SHP77 (cell line): ENCODE measurements around the gene SRGAP1.

Experiments used
- DNase-seq, 2 experiments: peaks; one replicate each; lab custom pipeline; 2025; lab: John Stamatoyannopoulos, UW

The SRGAP1 gene

DNA sequence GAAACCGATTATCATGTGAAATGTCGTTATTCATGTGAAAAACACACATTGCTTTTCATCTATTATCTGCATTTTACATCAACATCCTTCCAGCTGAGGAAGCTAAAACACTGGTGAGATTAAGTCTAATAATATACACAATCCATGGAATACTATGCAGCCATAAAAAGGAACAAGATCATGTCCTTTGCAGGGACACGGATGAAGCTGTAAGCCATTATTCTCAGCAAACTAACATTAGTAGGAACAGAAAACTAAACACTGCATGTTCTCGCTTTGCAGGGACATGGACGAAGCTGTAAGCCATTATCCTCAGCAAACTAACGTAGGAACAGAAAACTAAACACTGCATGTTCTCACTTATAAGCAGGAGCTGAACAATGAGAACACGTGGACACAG lies 359.3 kb downstream of the SRGAP1 start:
- DNase-seq: no peak

DNA sequence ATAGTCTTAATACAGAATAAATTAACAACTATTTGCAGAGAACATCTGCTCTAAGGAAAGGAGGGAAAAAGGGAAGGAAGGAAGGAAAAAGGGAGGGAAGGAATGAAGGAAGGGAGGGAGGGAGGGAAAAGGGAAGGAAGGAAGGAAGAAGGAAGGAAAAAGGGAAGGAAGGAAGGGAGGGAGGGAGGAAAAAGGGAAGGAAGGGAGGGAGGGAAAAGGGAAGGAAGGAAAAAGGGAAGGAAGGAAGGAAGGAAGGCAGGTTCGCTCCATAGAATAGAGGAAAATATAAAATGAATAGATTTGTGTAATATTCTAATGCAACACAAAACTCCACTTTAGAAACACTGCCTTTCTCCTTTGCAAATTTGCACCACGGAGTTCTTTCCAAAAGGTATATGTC lies 361.0 kb downstream of the SRGAP1 start:
- DNase-seq: no peak

DNA sequence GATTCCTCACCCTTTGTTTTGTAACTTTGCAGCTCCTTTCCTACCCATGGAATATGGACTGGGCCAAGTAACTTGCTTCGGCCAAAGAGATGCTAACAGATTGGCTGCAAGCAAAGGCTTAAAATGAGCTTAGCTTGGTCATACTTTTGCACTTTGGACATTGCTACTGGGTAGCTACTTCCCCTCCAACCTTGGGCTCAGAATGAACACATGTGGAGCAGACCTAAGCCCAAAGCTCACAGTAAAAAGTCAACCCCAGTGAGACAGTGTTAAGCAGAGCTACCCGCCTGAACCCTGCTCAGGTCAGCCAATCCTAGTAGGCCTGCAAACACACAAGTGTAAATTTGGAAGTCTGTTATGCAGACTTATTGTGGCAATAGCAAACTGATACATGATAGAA lies 363.0 kb downstream of the SRGAP1 start:
- no peak for DNase-seq
